H9 (cell line): ENCODE data around the gene ADAMTS17. TPM values are rescaled to one million over a fixed set of nuclear protein-coding genes. Genes with fewer than 3 reads are reported as not detected.

Source experiments
- DNase-seq: peaks from one replicate; pipeline ENCODE4 v3.0.0-alpha.2; 2017
- H2AFZ ChIP-seq: one replicate; pipeline ENCODE4 v1.6.1; 2013; ENCODE audit warnings: mild to moderate bottlenecking, low read length, control low read depth, moderate library complexity
- H2AK5ac ChIP-seq: 2 replicates; pipeline ENCODE4 v1.6.1; 2013; ENCODE audit warnings: low read length, control low read depth, mixed read lengths; ENCODE audit not compliant: insufficient read length
- H2BK120ac ChIP-seq: one replicate; pipeline ENCODE4 v1.6.1; 2013; ENCODE audit warnings: low read depth, mild to moderate bottlenecking, low read length, control low read depth, inconsistent platforms; ENCODE audit not compliant: poor library complexity, severe bottlenecking
- H2BK12ac ChIP-seq: 2 replicates; pipeline ENCODE4 v1.6.1; 2013; ENCODE audit warnings: low read length, control low read depth, mixed read lengths, low read depth; ENCODE audit not compliant: insufficient read length
- H2BK15ac ChIP-seq: 2 replicates; pipeline ENCODE4 v1.6.1; 2013; ENCODE audit warnings: low read depth, low read length, control low read depth
- H2BK20ac ChIP-seq: one replicate; pipeline ENCODE4 v1.6.1; 2013; ENCODE audit warnings: low read depth, mild to moderate bottlenecking, low read length, control low read depth, inconsistent platforms; ENCODE audit not compliant: poor library complexity, severe bottlenecking
- H2BK5ac ChIP-seq: 2 replicates; pipeline ENCODE4 v1.6.1; 2013; ENCODE audit warnings: low read length, control low read depth, mixed read lengths; ENCODE audit not compliant: insufficient read length
- H3K14ac ChIP-seq: 2 replicates; pipeline ENCODE4 v1.6.1; 2013; ENCODE audit warnings: low read length, control low read depth; ENCODE audit not compliant: insufficient read depth
- H3K18ac ChIP-seq: 2 replicates; pipeline ENCODE4 v1.6.1; 2013; ENCODE audit warnings: low read depth, mild to moderate bottlenecking, mixed read lengths, low read length, control low read depth; ENCODE audit not compliant: insufficient read length
- H3K23ac ChIP-seq: 2 replicates; pipeline ENCODE4 v1.6.1; 2013; ENCODE audit warnings: low read length, control low read depth, mixed read lengths, low read depth; ENCODE audit not compliant: insufficient read length
- H3K23me2 ChIP-seq: 2 replicates; pipeline ENCODE4 v1.6.1; 2013; ENCODE audit warnings: low read depth, mild to moderate bottlenecking, mixed read lengths, low read length, control low read depth; ENCODE audit not compliant: insufficient read length, poor library complexity, severe bottlenecking
- H3K27ac ChIP-seq: 2 replicates; pipeline ENCODE4 v1.5.1; 2013; ENCODE audit warnings: low read length, control low read depth, mixed read lengths, low read depth; ENCODE audit not compliant: insufficient read length
- H3K27me3 ChIP-seq: 2 replicates; pipeline ENCODE4 v1.6.1; 2013; ENCODE audit warnings: low read length, control low read depth, inconsistent platforms; ENCODE audit not compliant: insufficient read depth
- H3K4ac ChIP-seq: 2 replicates; pipeline ENCODE4 v1.6.1; 2013; ENCODE audit warnings: low read depth, mild to moderate bottlenecking, control low read depth, inconsistent platforms, low read length, moderate library complexity
- H3K4me1 ChIP-seq: 2 replicates; pipeline ENCODE4 v1.6.1; 2013; ENCODE audit warnings: low read length, control low read depth, inconsistent platforms; ENCODE audit not compliant: insufficient read depth
- H3K4me2 ChIP-seq: 2 replicates; pipeline ENCODE4 v1.6.1; 2013; ENCODE audit warnings: low read length, control low read depth, mixed read lengths; ENCODE audit not compliant: insufficient read length, insufficient read depth
- H3K56ac ChIP-seq: 2 replicates; pipeline ENCODE4 v1.6.1; 2013; ENCODE audit warnings: low read depth, mild to moderate bottlenecking, mixed read lengths, low read length, control low read depth; ENCODE audit not compliant: insufficient read length
- H3K79me1 ChIP-seq: 2 replicates; pipeline ENCODE4 v1.6.1; 2013; ENCODE audit warnings: low read depth, mild to moderate bottlenecking, moderate library complexity, low read length, control low read depth, inconsistent platforms; ENCODE audit not compliant: insufficient read depth, poor library complexity, severe bottlenecking
- H3K79me2 ChIP-seq: 2 replicates; pipeline ENCODE4 v1.6.1; 2013; ENCODE audit warnings: low read length, control low read depth, inconsistent platforms; ENCODE audit not compliant: insufficient read depth
- H3K9ac ChIP-seq: 2 replicates; pipeline ENCODE4 v1.6.1; 2013; ENCODE audit warnings: low read length, control low read depth, mixed read lengths; ENCODE audit not compliant: insufficient read length; ENCODE audit errors: extremely low read depth
- H3K9me3 ChIP-seq: one replicate; pipeline ENCODE4 v1.6.1; 2013; ENCODE audit warnings: low read depth, low read length, inconsistent platforms; ENCODE audit not compliant: control insufficient read depth
- H3T11ph ChIP-seq: one replicate; pipeline ENCODE4 v1.6.1; 2013; ENCODE audit warnings: mild to moderate bottlenecking, low read length, control low read depth, inconsistent platforms
- H4K20me1 ChIP-seq: one replicate; pipeline ENCODE4 v1.6.1; 2013; ENCODE audit not compliant: control insufficient read depth, insufficient read length, insufficient read depth
- H4K5ac ChIP-seq: 2 replicates; pipeline ENCODE4 v1.6.1; 2013; ENCODE audit warnings: low read depth, mild to moderate bottlenecking, mixed read lengths, low read length, control low read depth; ENCODE audit not compliant: insufficient read length
- H4K8ac ChIP-seq: replicated peaks from 2 replicates; pipeline ENCODE4 v1.6.1; 2013; ENCODE audit warnings: low read length, control low read depth, mixed read lengths, low read depth; ENCODE audit not compliant: insufficient read length
- H4K91ac ChIP-seq: 2 replicates; pipeline ENCODE4 v1.6.1; 2013; ENCODE audit warnings: low read depth, mild to moderate bottlenecking, moderate library complexity, mixed read lengths, low read length, control low read depth; ENCODE audit not compliant: insufficient read length
- H3K27ac Mint-ChIP-seq, 3 experiments: 2 replicates in 2 of 3; 3 replicates in 1 of 3; pipeline ENCODE4 v1.8.0; 2020 to 2021; ENCODE audit warnings: mixed read lengths in 3 of 3, mild to moderate bottlenecking in 1 of 3, moderate library complexity in 1 of 3
- H3K27me3 Mint-ChIP-seq: 2 replicates; pipeline ENCODE4 v1.8.0; 2021; ENCODE audit warnings: low read depth, mild to moderate bottlenecking, moderate library complexity, mixed read lengths
- H3K36me3 Mint-ChIP-seq, 3 experiments: 2 replicates in 2 of 3; 3 replicates in 1 of 3; pipeline ENCODE4 v1.8.0; 2020 to 2021; ENCODE audit warnings: low read depth in 3 of 3, mixed read lengths in 3 of 3; ENCODE audit not compliant: insufficient read depth in 1 of 3
- H3K4me1 Mint-ChIP-seq, 2 experiments: 2 replicates each; pipeline ENCODE4 v1.8.0; 2020; ENCODE audit warnings: mixed read lengths in 2 of 2
- H3K4me3 Mint-ChIP-seq, 2 experiments: 2 replicates in 1 of 2; 3 replicates in 1 of 2; pipeline ENCODE4 v1.8.0; 2020 to 2021; ENCODE audit warnings: mild to moderate bottlenecking in 2 of 2, mixed read lengths in 2 of 2, moderate library complexity in 1 of 2
- H3K9me3 Mint-ChIP-seq, 2 experiments: 2 replicates in 1 of 2; 3 replicates in 1 of 2; pipeline ENCODE4 v1.8.0; 2020; ENCODE audit warnings: mild to moderate bottlenecking in 2 of 2, mixed read lengths in 2 of 2, moderate library complexity in 1 of 2
- CTCF ChIP-seq: fragments of 200-600 bp; sonication (generic); conservative IDR thresholded peaks from 3 replicates; pipeline ENCODE4 v1.8.0; 2021; ENCODE audit warnings: antibody characterized with exemption, mild to moderate bottlenecking
- WGBS: extraction: QIAGEN DNeasy Blood & Tissue Kit; methylation state at CpG from one replicate; pipeline ENCODE4 v1.1.7; 2013; ENCODE audit warnings: missing lambda C conversion rate, low lambda C conversion rate, mixed read lengths; ENCODE audit not compliant: insufficient read length; ENCODE audit errors: extremely low coverage; 5-methylcytosine and 5-hydroxymethylcytosine counted together
- total RNA-seq: library from RNA; stranded (reverse); gene quantifications from 2 replicates; pipeline ENCODE4 v1.2.1, GENCODE V29; 2021

Gene ADAMTS17
- total RNA-seq, 1 experiment from 2014 or later: 2.9 TPM

- no peaks in the 10 kb centered on the region for H4K20me1 ChIP-seq
- WGBS: no CpG with 5 or more reads among the region's 8 CpGs
- peaks cover 2 to 14% (median 4%) of the 10 kb centered on the region in 3 experiments; a peak in 3 of 7 replicates for H3K36me3 Mint-ChIP-seq
- H3K23me2 ChIP-seq: no peaks in the 10 kb centered on the region
- no peaks in the 10 kb centered on the region for H3K9me3 ChIP-seq
- no peak overlapping the region for H3K27ac ChIP-seq
- H2BK5ac ChIP-seq: no peak overlapping the region
- H3K79me2 ChIP-seq: no peaks in the 10 kb centered on the region
- peak overlapping the region in 1 of 3 experiments; percentile 32; a peak in 1 of 7 replicates for H3K27ac Mint-ChIP-seq
- no peaks in the 10 kb centered on the region for H3K27me3 ChIP-seq
- no peak for TF ChIP-seq CTCF
- no peak overlapping the region for H4K5ac ChIP-seq
- no peak overlapping the region for H3K4me2 ChIP-seq
- H4K91ac ChIP-seq: no peak overlapping the region
- H2AK5ac ChIP-seq: no peak overlapping the region
- DNase-seq: no peak
- H3K27me3 Mint-ChIP-seq: no peaks in the 10 kb centered on the region; the same call in none of the 2 replicates
- H2BK120ac ChIP-seq: no peak overlapping the region
- no peak overlapping the region for H3K56ac ChIP-seq
- no peak overlapping the region for H2BK12ac ChIP-seq
- H3K4ac ChIP-seq: no peak overlapping the region
- H4K8ac ChIP-seq: no peak overlapping the region
- no peak overlapping the region for H3K14ac ChIP-seq
- H3K9me3 Mint-ChIP-seq: peaks cover 8 to 10% of the 10 kb centered on the region in 2 experiments
- no peak overlapping the region for H2AFZ ChIP-seq
- H3K9ac ChIP-seq: no peak overlapping the region
- H2BK15ac ChIP-seq: no peak overlapping the region
- H3K79me1 ChIP-seq: no peaks in the 10 kb centered on the region
- no peak overlapping the region for H3K18ac ChIP-seq
- H3K4me3 Mint-ChIP-seq: no peak overlapping the region
- H3K4me1 ChIP-seq: no peaks in the 10 kb centered on the region
- H3K23ac ChIP-seq: no peak overlapping the region
- H3K4me1 Mint-ChIP-seq: peaks cover 8% of the 10 kb centered on the region in 2 experiments; a peak in 3 of 4 replicates
- no peak overlapping the region for H3T11ph ChIP-seq
- H2BK20ac ChIP-seq: no peak overlapping the region
Observed at GRCh38 chr15:100310041-100310405, 31.8 kb downstream of the ADAMTS17 start.
